ENCODE data around the gene PSMD1.
"Not testable (repeated sequence)": the region's sequence is repeated elsewhere in the genome, so short reads cannot be mapped to it uniquely, and the experiment has no call there.

Gene PSMD1

DNA sequence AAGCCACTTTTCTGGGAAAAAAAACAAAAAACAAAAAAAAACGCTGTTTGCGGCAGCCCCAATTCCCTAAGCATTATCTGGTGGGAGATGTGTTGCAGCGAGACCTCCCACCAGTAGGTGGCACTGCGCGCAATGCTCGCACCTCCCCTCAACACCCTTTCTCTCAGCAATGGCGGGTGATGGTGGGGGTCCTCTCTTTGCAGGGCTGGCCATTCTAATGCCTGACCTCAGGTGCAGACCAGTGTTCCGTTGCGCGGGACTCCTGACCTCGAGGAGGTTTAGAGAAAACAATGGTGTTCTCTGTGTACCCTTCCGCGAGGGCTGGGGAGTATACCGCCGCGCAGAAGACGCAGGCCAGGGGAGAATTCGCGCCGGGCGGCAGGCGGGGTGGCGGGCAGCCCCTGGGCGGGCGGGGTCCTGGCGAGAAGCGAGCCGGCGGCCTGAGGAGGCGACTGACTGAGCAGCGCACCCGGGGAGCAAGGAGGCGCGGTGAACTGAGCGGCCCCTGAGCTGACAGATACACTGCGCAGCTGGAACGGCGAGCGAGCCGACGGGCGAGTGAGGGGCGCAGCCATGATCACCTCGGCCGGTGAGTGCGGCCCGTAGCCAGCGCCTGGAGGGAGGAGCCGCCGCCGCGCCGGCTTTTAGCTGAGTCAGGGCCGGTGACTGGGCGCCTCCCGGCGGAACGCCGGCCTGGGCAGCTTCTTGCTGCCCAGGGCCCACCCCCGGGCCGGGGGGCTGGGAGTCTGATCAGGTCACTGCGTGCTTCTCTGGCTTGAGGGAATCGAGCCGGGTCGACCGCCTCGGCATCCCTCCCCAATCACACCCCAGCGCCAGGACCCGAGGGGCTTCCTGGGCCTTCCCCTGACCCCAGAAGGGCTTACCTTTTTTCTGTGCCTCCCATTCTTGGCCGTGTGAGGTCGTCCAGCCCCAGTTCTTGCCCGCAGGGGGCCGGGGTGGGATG lies at the start of gene PSMD1:
Gene PSMD1 (plus strand): TSS at position 415 of the 964 bp plus-strand sequence. CDS start 159 bp downstream, at position 574.
- DNase-seq (ENCODE audit: low spot score), result peak; percentile 96

DNA sequence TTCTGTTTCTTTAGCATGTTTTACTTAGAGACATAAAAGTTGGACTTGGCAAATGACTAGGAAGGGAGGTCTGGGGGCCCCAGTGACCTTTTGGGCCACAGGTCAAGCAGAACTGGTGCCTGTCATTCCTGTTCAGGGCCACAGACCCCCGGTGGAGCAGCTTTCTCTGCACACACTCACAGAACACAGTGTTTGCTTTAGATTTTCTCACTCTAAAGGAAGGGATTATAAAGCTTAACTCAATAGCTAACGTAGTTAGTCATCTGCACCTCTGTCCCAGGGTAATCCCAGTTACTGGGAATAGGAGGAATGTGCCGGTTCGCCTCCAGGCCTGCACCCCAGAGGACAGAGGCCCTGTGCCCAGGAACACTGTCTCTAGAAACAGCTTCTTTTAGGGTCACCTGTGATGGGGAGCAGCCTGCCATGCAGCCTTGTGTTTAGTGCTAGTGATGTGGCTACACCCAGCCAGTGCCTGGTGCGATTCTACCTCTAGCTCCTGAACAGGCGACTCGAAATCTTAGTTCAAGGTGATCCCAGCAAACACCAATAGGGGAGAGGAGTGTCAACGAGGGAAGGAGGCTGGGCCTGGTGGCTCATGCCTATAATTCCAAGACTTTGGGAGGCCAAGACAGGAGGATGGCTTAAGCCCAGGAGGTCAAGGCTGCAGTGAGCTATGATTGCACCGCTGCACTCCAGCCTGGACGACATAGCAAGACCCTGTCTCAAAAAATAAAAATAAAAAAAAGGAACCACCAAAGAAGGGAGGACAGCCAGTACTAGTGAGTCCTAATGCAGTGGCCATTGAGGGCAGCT lies 49.2 kb upstream of the PSMD1 start:
- DNase-seq (ENCODE audit: low spot score), result peak; percentile 54

DNA sequence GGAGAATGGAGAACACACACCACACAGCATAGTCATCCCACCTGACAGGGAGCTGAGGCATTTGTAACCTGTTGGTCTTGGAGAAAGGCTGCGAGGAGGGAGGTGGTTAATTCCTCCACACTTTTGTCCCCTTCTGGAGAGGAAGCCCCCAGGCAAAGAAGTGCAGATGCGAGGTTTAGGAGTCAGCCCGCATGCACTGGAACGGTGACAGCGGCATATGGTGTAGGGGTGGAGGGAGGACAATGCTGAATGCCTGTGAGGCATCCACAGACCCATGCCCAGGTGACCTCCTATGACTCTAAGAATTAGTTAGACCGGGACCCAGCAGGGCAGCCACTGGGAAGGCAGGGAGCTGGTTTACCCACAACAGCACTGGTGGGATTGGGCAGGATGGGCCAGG lies 48.5 kb upstream of the PSMD1 start:
- DNase-seq (ENCODE audit: low spot score), result peak; percentile 26

DNA sequence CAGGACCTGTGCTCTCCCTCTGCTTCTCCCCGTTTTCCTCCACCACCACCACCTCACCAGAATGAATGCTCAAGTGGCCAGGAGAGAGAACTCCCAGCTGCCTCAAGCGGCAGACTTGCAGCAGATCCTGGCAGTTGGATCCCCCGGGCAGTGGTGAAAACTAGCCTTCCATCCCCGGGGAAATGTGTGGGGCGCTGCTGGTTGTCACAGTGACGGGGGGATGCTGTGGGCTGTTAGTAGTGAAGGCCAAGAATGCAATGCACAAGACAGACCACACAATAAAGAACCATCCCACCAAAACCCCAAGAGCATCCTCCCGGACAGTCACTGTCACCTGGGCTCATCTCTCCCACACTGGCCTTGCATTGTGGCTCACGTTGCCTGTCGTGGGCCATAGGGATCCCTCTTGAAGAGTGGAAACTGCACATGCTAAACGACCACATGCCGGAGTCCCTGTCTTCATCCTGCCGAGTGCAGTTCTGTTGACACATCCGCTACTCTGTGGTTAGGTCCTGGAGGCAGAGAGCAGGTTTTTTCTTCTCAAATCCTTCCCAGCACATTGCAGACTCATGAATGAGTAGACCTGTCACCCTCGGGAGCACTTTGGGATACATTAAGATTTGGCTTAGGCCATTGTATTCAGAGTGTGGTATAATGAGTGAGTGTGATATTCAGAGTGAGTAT lies 47.3 kb upstream of the PSMD1 start:
- DNase-seq (ENCODE audit: low spot score), result peak; percentile 50

DNA sequence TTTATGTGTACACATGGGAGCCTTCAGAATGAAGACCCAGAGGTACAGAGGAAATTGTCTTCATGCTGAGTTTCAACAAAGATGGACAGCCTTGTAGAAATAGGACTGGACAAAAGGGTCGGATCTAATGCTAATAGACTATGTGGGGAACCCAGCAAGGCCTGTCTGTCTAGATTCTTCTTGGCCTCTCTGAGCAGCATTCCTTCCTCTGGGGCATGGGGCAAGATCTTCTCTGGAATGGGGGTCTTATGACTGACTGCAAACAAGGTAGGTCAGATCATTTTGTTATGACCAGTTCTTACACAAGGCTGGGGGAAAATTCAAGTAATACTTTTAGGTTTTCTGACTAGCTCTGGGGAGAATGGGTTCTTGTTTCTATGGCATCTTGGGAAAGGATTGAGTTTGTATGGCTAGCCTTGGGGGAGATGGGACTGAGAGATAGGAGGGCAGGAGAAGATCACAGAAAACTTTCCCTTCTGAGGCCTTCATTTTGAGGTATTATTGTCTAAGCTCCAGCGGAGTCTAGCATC lies 46.4 kb upstream of the PSMD1 start:
- DNase-seq (ENCODE audit: low spot score), result no peak

DNA sequence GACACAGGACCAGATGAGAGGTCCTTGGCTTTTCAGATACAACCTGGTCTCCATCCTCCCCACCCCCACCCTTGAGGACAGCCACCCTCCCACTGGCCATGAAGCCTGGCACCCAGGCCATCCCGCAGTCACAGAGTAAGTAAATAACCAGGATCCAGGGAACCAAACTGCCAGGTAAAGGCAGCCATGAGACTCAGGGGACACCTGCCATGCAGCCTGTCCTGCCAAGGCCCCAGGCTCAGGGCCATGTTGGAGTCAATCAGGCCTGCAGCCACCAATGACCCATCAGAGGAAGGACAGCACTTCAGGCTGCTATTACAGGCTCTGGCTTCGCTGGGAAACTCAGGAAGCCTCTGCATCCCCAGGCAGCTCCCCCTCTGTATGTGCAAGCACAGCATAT lies 45.1 kb upstream of the PSMD1 start:
- DNase-seq (ENCODE audit: low spot score), result no peak

DNA sequence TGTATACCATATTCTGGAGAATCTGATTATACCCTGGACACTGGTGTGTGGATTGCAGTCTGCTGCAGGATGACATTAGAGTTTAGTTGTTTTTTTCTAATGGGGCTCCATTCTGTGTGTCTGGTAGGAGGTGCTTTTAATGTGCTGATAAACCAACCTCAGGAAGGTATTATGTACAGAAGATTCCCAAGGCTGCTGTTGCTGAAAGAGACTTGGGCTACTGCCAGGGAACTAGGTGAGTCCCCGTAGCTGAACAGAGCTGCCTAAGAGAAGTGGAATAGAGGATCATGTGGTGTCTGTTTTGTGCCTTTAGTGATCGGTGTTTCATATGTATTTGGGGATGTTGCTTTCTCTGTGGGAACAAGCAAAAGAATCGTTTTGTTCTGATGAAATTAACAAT lies 44.2 kb upstream of the PSMD1 start:
- DNase-seq (ENCODE audit: low spot score), result no peak

DNA sequence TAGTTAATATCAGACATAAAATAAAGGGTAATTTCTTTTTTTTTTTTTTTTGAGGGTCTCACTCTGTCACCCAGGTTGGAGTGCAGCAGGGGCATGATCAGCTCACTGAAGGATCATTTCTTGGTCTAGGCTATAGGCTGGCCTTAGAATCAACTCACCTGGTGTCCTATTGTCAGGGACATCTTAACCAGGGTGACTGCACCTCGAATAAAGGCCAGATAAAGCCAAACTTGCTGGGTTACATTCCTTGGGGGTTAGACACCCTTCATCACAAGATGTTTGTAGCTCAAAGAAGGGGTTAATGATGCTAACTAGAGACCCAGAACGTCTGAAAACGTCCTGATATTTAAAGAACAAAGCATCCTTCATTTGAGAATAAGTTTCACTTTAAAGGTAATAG lies 42.8 kb upstream of the PSMD1 start:
- no peak for DNase-seq (ENCODE audit: low spot score)

DNA sequence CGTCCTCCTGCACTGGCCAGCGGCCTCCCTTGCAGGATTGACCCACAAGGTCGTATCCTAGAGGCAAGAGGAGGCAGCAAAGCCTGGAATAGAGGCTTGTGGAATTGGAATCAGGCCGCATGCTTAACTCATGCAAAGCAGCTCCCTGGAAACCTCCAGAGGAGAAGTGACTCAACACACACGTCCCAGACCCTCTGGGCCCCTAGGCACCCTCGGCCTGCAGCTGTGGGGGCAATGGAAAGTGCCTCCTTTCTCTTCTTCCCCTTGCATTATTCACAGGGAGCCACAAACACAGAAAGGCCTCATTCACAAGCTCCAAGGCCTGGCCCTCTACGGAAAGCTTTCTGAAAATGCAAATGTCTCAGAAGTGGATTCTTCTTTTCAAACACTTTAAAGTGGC lies 41.2 kb upstream of the PSMD1 start:
- DNase-seq (ENCODE audit: low spot score), result no peak

DNA sequence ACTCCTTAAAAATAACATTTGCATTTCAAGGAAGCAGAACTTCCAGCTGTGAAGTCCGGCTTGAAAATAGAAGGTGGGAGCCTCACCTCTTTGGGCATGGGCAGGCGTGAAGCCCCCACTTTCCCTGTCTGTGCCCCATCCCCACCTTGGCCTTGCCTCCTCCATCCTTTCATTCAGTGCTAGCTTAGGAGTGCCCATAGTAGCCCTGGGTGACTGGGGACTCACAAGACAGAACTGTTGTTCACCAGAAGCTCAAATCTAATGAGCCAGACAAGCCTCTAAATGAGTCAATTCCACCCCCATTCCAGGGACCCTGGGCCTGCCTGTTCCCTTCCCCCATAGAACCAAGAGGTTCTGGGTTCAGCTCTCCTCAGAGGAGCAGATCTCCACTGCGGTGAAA lies 40.7 kb upstream of the PSMD1 start:
- no peak for DNase-seq (ENCODE audit: low spot score)

DNA sequence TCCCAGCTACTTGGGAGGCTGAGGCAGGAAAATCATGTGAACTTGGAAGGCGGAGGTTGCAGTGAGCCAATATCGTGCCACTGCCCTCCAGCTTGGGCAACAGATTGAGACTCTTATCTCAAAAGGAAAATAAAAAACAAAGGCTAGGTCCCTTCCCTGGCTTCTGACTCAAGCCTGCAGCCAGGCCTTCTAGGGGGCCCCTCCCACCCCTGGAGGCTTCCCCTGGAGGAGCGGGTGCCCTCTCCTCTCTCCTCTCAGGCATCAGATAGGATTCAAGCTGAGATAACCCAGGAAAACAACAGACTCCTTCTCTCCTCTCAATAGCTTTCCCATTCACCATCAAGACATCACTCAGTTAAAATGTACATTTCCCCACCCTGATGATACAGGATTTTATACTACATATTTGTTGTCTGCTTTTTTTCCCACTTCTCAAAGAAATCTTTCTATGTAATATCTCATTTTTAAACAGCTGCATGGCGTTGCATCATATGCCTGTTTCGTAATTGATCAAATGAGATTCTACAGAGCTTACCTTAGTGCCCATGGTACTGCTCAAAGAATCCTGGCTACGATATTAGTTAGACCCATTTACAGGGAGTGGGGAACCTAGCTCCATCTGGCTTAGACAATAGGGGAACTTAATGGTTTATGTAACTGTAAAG lies 40.0 kb upstream of the PSMD1 start:
- no peak for DNase-seq (ENCODE audit: low spot score)

DNA sequence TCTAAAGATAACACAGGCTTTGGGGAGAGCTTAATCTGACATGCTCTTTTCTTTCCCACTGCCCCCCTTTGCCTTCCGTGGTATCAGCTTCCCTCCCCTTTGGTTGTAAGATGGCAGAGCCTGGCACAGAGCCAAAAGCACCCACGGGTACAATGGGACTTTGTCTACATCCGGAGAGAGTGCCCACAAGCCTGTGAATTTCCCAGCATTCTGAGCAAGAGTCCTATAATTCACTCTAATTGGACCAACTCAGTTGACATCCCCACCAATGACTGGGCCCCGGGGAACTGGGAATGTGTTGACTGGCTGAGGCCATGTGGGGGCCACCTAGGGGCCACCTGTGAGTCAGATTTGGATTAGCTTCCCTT lies 39.5 kb upstream of the PSMD1 start:
- DNase-seq (ENCODE audit: low spot score), result no peak

DNA sequence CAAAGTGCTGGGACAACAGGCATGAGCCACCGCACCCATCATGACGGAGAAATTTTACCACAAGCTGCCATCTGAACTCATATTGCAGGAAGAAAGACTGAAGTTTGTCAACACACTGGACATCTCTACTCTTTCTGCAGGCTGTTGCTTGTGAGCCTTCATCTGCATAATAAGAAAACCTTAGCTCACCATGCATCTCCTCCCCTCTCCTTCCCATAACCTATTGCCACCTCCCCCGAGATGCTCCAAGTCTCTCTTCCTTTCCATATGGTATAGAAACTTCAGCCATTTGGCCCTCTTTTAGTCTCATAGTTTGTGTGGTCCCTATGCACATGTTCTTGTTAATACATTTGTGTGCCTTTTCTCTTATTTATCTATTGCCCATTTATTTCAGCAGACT lies 38.5 kb upstream of the PSMD1 start:
- no peak for DNase-seq (ENCODE audit: low spot score)

DNA sequence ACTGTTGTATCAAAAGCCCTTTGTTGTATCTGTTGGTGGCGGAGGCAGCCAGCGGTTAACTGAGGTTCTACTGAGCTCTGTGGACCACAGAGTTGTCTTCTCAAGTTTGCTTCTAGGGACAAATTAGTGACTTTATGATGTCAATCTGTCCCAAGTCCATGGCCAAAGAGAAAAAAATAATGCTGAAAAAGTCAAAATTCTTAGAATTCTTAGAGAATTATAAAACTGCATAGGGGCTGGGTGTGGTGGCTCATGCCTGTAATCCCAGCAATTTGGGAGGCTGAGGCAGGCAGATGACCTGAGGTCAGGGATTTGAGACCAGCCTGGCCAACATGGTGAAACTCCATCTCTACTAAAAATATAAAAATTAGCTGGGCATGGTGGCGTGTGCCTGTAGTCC lies 31.6 kb upstream of the PSMD1 start:
- DNase-seq (ENCODE audit: low spot score), result not testable (repeated sequence)

DNA sequence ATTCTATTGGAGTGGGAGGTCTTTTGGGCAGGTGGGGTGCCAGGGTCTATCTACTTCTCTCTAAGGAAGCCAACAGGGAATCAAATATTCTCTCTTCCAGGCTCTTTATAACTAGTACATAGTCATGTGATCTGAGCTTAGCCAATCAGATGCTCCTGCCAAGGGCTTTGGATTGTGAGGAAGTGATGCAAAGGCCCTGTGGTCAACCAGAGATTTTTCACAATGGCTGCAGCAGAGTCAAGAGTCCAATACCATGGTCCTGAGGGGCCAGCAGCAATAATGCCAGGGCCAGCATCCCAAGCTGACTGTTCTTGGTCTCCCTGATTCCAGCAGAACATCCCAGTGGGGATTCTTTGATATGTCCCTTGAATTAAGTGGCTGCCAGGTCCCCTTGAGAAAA lies 27.8 kb upstream of the PSMD1 start:
- no peak for DNase-seq (ENCODE audit: low spot score)

DNA sequence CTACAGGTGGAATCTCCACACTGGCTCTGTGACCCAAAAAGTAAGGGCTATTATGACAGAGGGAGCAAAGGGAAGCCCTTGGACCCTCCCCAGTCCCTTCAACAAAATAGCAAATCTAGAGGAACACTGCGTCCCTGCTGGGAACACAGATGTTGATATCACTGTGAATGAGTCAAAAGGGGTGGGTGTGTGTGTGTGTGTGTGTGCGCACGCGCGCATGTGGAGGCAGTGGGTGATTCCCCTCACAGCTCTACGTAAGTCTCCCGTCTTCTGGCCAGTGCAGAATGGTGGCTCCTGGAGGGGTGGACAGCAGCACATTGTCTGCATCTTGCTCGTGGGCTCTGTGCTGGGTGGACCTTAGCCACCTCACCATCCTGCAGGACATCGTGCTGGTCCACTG lies 27.1 kb upstream of the PSMD1 start:
- no peak for DNase-seq (ENCODE audit: low spot score)

DNA sequence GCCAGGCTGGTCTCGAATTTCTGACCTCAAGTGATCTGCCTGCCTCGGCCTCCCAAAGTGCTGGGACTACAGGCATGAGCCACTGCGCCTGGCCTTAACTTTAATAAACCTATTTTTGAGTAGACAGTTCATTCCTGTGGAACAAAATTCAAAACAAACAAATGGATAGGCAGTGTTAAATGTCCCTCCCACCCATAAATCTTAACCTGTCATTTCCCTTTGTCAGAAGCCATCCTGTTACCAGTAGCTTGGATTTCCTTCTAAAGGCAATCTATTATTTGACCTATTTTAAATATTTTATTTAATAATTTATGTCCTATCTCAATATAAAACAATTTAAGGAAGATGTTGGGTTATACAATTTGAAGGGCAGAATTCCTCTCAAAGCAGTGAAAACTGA lies 25.9 kb upstream of the PSMD1 start:
- DNase-seq (ENCODE audit: low spot score), result no peak

DNA sequence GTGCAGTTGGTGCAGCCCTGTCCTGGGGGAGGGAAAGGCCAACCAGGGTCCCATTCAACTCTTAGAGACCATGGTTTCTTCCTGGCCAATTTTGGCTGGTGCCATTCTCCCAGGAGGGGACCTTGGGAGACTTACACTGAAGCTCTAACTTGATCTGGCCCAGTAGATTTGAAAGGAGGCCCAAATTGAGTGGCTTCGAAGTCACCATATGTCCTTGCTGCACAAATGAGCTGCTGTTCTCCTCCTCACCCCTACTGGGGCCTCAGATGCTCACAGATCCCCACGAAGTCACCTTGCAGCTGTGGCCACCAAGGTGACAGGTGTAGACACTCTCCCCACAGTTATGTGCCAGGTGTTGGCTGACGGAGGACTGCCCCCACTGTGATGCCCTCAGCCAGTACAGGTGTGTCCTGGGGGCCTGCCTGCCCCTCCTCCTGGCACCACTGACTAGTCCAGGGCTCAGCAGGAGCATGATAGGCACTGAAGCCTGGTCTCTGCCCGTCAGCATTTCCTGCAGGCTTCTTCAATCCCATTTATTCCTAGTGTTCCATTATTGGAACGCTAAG lies 24.0 kb upstream of the PSMD1 start:
- DNase-seq (ENCODE audit: low spot score), result no peak

DNA sequence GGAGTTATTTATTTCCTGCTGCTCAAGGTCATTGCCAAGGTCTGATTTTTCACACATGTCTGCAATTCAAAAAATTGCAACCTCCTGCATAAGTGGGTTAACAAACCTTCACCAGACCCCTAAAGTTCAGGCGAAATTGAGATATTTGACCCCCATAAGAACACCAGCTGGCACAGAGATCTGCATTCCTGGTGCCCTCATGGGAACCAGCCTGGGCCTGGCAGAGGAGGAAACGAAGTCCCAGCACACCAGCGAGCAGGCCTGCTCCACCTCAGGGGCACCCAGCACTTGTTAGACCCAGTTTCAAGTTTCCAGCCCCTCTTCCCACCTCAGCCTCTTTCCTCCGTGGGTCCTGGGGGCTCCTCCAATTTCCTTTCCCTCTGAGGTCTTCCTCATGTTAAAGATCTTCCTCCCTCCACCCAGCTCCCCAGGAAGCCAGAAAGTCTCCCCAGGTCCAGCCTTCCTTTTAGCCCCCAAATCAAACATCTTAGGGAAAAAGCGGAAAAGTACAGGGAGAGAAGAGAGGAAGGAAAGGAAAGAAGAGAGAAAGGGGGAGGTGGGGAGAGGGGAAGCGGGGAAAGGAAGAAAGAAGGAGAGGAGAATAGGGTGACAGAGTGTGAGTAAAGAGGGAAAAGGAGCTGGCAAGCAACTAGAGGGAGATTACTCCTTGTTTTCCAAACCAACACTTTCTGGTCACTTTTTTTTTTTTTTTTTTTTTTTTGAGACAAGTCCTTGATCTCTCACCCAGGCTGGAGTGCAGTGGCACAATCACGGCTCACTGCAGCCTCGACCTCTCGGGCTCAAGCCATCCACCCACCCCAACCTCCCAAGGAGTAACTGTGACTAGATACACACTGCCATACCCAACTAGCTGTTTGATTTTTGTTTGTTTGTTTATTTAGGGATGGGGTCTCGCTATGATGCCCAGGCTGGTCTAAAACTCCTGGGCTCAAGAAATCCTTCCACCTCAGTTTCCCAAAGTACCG lies 23.2 kb upstream of the PSMD1 start:
- no peak for DNase-seq (ENCODE audit: low spot score)

DNA sequence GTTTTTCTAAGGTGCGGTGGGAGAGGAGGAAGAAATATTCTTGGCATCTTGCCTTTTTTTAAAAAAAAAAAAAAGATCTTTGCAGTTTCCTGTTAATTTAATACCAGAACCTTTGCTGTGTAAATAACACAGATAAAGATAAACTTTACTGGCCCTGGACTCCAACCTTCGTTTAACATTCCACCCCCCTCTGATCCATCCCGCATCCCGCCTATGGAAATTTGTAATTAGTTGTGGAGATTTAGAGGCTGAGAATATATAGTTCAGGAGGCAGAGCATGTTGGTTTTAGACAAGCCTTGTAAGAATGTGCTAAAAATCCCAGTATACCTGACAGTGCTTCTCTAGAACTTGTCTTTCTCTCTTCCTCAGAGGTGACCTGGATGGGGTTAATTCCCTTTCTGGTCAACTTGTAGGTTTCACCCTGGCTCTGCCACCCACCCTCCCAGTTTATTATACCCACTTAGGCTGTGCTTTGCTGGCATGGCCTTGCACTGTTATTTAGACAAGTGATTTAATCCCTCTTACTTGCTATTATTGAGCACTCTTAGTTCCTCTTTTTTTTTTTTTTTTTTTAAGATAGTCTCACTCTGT lies 22.3 kb upstream of the PSMD1 start:
- no peak for DNase-seq (ENCODE audit: low spot score)
